ELR (cell line): ENCODE results near the gene TMEM107.
"Not testable (repeated sequence)": the region's sequence is repeated elsewhere in the genome, so short reads cannot be mapped to it uniquely, and the experiment has no call there.

Experiments used
- DNase-seq: peaks from one replicate; pipeline ENCODE4 v3.0.0-alpha.2; 2015; ENCODE audit warnings: low read depth

Gene TMEM107

GRCh38 chr17:8189711-8190477 lies 13.7 kb upstream of the TMEM107 start, which contains the start of gene BORCS6:
Gene BORCS6, minus strand, starts transcription at chr17:8190180. Its CDS starts 40 bp downstream, at chr17:8190140.
- DNase-seq, result peak; percentile 99

- DNase-seq, result no peak
Observed at GRCh38 chr17:8189041-8189710, 13.0 kb upstream of the TMEM107 start.

GRCh38 chr17:8188263-8188839 lies 12.2 kb upstream of the TMEM107 start:
- no peak for DNase-seq

GRCh38 chr17:8187517-8188262 lies 11.5 kb upstream of the TMEM107 start:
- DNase-seq, result peak; percentile 100

GRCh38 chr17:8186787-8187516 lies 10.8 kb upstream of the TMEM107 start:
- peak; percentile 95 for DNase-seq

- DNase-seq, result no peak
Observed at GRCh38 chr17:8186446-8186786, 10.2 kb upstream of the TMEM107 start.

GRCh38 chr17:8185582-8186445 lies 9.6 kb upstream of the TMEM107 start:
- peak; percentile 67 for DNase-seq

GRCh38 chr17:8176998-8177731 lies 985 bp upstream of the TMEM107 start:
- DNase-seq, result no peak

GRCh38 chr17:8175795-8176196 lies 384 bp downstream of the TMEM107 start:
- DNase-seq, result peak; percentile 52

- no peak for DNase-seq
Observed at GRCh38 chr17:8173871-8174322, 2.3 kb downstream of the TMEM107 start.

- DNase-seq, result peak; percentile 99
Observed at GRCh38 chr17:8173056-8173870, 2.9 kb downstream of the TMEM107 start.

- not testable (repeated sequence) for DNase-seq
Observed at GRCh38 chr17:8170186-8170585, 6.0 kb downstream of the TMEM107 start.

GRCh38 chr17:8167526-8167925 lies 8.7 kb downstream of the TMEM107 start:
- DNase-seq, result no peak

- no peak for DNase-seq
Observed at GRCh38 chr17:8166731-8167130, 9.4 kb downstream of the TMEM107 start.

- DNase-seq, result no peak
Observed at GRCh38 chr17:8164815-8165131, 11.4 kb downstream of the TMEM107 start.

- DNase-seq, result peak; percentile 50
Observed at GRCh38 chr17:8163978-8164814, 12.0 kb downstream of the TMEM107 start.

- peak; percentile 28 for DNase-seq
Observed at GRCh38 chr17:8162997-8163977, 12.9 kb downstream of the TMEM107 start.
